ENCODE results near the gene SGCA. TPM values are rescaled to one million over a fixed set of nuclear protein-coding genes. Genes with fewer than 3 reads are reported as not detected.

The SGCA gene
- total and polyA plus RNA-seq, 9 of the 15 experiments (the other 6 are each of a cell fraction or from before 2014, with no cell fraction given), result not detected

GRCh38 chr17:50192144-50192617 is 26.4 kb downstream of the SGCA start (continued):
- TF ChIP-seq, protein P1, sequence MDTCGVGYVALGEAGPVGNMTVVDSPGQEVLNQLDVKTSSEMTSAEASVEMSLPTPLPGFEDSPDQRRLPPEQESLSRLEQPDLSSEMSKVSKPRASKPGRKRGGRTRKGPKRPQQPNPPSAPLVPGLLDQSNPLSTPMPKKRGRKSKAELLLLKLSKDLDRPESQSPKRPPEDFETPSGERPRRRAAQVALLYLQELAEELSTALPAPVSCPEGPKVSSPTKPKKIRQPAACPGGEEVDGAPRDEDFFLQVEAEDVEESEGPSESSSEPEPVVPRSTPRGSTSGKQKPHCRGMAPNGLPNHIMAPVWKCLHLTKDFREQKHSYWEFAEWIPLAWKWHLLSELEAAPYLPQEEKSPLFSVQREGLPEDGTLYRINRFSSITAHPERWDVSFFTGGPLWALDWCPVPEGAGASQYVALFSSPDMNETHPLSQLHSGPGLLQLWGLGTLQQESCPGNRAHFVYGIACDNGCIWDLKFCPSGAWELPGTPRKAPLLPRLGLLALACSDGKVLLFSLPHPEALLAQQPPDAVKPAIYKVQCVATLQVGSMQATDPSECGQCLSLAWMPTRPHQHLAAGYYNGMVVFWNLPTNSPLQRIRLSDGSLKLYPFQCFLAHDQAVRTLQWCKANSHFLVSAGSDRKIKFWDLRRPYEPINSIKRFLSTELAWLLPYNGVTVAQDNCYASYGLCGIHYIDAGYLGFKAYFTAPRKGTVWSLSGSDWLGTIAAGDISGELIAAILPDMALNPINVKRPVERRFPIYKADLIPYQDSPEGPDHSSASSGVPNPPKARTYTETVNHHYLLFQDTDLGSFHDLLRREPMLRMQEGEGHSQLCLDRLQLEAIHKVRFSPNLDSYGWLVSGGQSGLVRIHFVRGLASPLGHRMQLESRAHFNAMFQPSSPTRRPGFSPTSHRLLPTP (IDR thresholded peaks at IDR 0.05; ENCODE audit: borderline replicate concordance, extremely low read depth, insufficient read length), result no peak
- TF ChIP-seq, protein P2, sequence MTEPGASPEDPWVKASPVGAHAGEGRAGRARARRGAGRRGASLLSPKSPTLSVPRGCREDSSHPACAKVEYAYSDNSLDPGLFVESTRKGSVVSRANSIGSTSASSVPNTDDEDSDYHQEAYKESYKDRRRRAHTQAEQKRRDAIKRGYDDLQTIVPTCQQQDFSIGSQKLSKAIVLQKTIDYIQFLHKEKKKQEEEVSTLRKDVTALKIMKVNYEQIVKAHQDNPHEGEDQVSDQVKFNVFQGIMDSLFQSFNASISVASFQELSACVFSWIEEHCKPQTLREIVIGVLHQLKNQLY (CRISPR knock-in tag; conservative IDR thresholded peaks at IDR 0.05), result no peak
- no peak for TF ChIP-seq NCOA6 (IDR thresholded peaks at IDR 0.05)
- no peak for TF ChIP-seq L3MBTL2 (IDR thresholded peaks at IDR 0.05)
- no peak for TF ChIP-seq HDAC8 (tag; IDR thresholded peaks at IDR 0.05)
- TF ChIP-seq TARDBP (IDR thresholded peaks at IDR 0.05), result no peak

DNA sequence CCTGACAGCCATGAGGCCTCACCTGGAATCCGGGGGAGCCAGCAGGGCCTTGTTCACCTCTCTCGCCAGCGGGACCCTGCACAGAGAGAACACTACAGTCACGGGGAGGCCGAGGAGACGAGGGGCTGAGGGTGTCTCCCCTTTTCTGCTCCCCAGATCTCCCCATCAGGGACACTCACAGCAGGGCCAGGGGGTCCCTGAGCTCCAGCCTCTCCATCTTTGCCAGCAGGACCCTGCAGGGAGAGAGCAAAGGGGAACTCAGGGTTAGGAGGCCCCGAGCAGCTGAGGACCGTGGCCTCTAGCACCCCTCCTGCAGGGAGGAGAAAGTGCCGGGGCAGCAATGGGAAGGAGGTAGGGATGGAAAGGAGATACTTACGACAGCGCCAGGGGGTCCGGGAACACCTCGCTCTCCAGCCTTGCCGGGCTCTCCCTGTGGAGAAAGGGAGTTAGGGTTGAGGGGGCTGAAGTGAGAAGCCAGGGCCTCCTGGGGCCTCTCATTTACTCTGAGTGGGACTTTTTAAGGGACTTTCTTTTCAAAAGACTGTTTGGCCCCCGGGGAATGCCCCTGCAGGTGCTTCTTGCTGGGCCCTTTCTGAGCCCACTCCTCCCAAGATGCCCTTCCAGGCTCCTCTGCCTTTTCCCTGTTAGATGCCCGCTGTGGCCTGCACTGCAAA is 26.9 kb downstream of the SGCA start:
- Histone ChIP-seq H4K20me1 (replicated peaks; ENCODE audit: control insufficient read depth, insufficient read depth, low read length) (peaks cover 7% of the 10 kb centered on the region; the same call in 1 of the 2 replicates), H3K9me3 (replicated peaks; ENCODE audit: control insufficient read depth, insufficient read depth, low read depth, low read length) (no peaks in the 10 kb centered on the region), H3K4me1 (replicated peaks in 1 of 2; ENCODE audit: control insufficient read depth in 2 of 2, insufficient read depth in 2 of 2, low read length in 2 of 2) (no peaks in the 10 kb centered on the region; a peak in 1 of 5 replicates), H3K4me2 (ENCODE audit: insufficient read depth, low read length) (no peak overlapping the region), H3K9me1 (ENCODE audit: control insufficient read depth, insufficient read depth, low read length) (no peaks in the 10 kb centered on the region), H3K27me3 (ENCODE audit: control insufficient read depth in 2 of 2, insufficient read depth in 2 of 2, low read length in 2 of 2) (peaks cover 46 to 87% of the 10 kb centered on the region in 2 experiments; a peak in 4 of 5 replicates), H3K79me2 (ENCODE audit: control insufficient read depth, insufficient read depth, low read length) (no peaks in the 10 kb centered on the region), H3K9ac (ENCODE audit: insufficient read depth in 1 of 2, low read depth in 2 of 2, low read length in 2 of 2) (no peak overlapping the region), H2AFZ (ENCODE audit: low read depth, low read length) (no peak overlapping the region), H3K4me3 (no peak overlapping the region), H3K36me3 (ENCODE audit: control insufficient read depth, insufficient read depth, low read length) (no peaks in the 10 kb centered on the region), H3K27ac (ENCODE audit: extremely low read depth, low read depth, low read length) (no peak overlapping the region)
- WGBS (ENCODE audit: insufficient coverage, low coverage, missing lambda C conversion rate), result 0% methylated on average over 16 of the region's 16 CpGs
- ChIA-PET POLR2A (no interaction called here), CTCF (ENCODE audit: low intra/inter-chr PET ratio) (no interaction called here)
- intact Hi-C loops (cut with micrococcal nuclease) (no loop called here), in situ Hi-C loops (cut with MboI) (no loop called here)
- FAIRE-seq (no peak), DNase-seq (ENCODE audit: extremely low read depth in 1 of 4, low spot score in 3 of 4) (no peak), ATAC-seq (no peak)
- no TSS peak for BruUV-seq (replicated peaks)
- TF ChIP-seq DNMT1 (IDR thresholded peaks at IDR 0.05), result no peak
- no peak for TF ChIP-seq POLR2AphosphoS2 (IDR thresholded peaks at IDR 0.05; ENCODE audit: low read length)
